Tibial nerve (tissue), 3 donors: ENCODE measurements around the gene METTL18.

Source experiments
- POLR2A ChIP-seq, 2 donors: fragments of 450-650 bp; IDR thresholded peaks; one replicate each; pipeline ENCODE4 v1.6.1; 2017; ENCODE audit warnings: antibody characterized with exemption in 2 of 2, mild to moderate bottlenecking in 2 of 2, moderate library complexity in 2 of 2
- TF ChIP-seq, protein P1 (sequence below), 5 experiments: fragments of 200-600 bp in 3 of 5; fragments of 450-650 bp in 2 of 5; sonication (generic) in 3 of 5; IDR thresholded peaks; one replicate each; pipeline ENCODE4 v1.5.1; 2016 to 2019; ENCODE audit warnings: antibody characterized with exemption in 5 of 5, mild to moderate bottlenecking in 3 of 5, moderate library complexity in 2 of 5

- TF ChIP-seq POLR2A (IDR thresholded peaks at IDR 0.05), result no peak
- TF ChIP-seq, protein P1, sequence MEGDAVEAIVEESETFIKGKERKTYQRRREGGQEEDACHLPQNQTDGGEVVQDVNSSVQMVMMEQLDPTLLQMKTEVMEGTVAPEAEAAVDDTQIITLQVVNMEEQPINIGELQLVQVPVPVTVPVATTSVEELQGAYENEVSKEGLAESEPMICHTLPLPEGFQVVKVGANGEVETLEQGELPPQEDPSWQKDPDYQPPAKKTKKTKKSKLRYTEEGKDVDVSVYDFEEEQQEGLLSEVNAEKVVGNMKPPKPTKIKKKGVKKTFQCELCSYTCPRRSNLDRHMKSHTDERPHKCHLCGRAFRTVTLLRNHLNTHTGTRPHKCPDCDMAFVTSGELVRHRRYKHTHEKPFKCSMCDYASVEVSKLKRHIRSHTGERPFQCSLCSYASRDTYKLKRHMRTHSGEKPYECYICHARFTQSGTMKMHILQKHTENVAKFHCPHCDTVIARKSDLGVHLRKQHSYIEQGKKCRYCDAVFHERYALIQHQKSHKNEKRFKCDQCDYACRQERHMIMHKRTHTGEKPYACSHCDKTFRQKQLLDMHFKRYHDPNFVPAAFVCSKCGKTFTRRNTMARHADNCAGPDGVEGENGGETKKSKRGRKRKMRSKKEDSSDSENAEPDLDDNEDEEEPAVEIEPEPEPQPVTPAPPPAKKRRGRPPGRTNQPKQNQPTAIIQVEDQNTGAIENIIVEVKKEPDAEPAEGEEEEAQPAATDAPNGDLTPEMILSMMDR (IDR thresholded peaks at IDR 0.05), result no peak
These were observed 9.4 kb downstream of the METTL18 start for GRCh38 chr1:169785267-169785666.
